Left cardiac atrium (tissue), 4 donors: ENCODE data around the gene SLC16A7. TPM values are rescaled to one million over a fixed set of nuclear protein-coding genes. Genes with fewer than 3 reads are reported as not detected.

Experiments
- ATAC-seq, 2 donors: fragments of 200-7000 bp; cut with Tn5 transposase; one replicate each; pipeline ENCODE4 v1.9.1; 2020; ENCODE audit warnings: mild to moderate bottlenecking in 2 of 2, moderate library complexity in 2 of 2
- DNase-seq: peaks from one replicate; pipeline ENCODE4 v3.0.0-alpha.2; 2020
- intact Hi-C, 2 donors: fragments of 100-400 bp; cut with DNase I; formaldehyde crosslinking; loops; one replicate each; pipeline versions ENCODE4 v1.14.1 to v1.15.1; 2022 to 2023
- total RNA-seq, 2 donors: library from RNA; stranded (reverse); fragmentation: NEBNext Ultra II Directional; extraction: Animal tissue kit (Norgen Biotek cat#: 25700); gene quantifications; one replicate each; pipeline ENCODE4 v1.2.1, GENCODE V29; 2021
- donor health status: DM: no; HTN: yes; CAD: no.
- donor health status: DM: no; HTN: yes; CAD: no; lungs with severe emphysema.
- donor health status: DM: yes; HTN: yes; CAD: no.
- donor health status: Dilated cardiomyopathy.

Gene SLC16A7
- total RNA-seq, 2 donors from 2014 or later: 85.0 to 121 TPM

DNA sequence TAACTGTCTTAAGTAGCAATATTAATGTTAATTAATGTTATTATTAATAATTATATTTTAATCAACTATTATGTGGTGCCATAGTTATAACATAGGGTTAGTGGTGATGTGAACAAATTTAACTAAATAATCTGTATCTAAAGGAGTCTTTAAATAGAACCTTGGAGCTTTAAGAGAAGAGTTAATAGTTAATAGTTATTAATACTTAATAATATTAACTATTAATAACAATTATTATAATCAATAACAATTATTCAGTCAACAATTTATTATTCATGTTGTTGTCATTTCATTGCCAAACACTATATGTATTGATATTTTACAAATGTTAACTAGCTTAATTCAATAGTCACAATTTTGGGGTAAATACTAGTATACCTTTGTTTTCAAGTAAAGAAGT is 58.2 kb downstream of the SLC16A7 start:
- no peak for DNase-seq
- ATAC-seq: no peak
- intact Hi-C loops: no loop called here

DNA sequence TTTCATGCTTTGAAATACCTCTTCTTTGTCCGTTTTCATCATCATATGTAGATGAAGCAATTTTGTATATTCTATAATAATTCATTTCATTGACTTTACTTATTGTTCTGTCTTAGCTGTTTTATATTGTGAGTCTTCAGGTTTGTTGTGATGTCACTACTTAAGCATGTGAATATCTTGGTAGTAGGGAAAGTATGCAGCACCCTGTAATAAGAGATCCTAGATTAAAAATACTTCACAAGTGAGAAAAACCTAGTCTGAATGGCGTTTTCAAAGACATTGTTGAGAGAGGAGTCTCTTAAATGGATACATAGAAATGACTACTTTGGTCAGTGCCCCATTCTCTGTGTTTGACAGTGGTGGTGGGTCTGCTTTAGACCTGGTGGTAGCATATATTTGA is 61.4 kb downstream of the SLC16A7 start:
- ATAC-seq (no peak), DNase-seq (no peak)
- intact Hi-C loops: no loop called here

DNA sequence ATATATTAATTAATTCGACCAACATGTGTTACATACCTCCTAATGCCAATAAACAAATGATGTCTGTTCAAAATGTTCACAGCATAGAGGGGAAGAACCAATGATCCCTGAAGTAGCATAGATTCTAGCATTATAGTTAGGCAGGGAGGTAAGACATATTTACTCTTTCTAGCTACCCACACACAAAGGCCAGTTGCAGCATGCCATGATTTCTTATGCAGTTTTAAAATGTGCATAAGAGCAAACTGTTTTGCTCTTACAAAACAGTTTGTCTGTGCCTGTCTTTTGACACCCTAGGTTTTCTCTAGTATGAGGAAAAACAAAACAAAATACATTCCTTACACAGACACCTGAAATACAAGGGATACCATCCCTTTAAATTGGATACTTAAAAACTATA is 61.9 kb downstream of the SLC16A7 start:
- ATAC-seq: no peak
- intact Hi-C loops: no loop called here
- no peak for DNase-seq

DNA sequence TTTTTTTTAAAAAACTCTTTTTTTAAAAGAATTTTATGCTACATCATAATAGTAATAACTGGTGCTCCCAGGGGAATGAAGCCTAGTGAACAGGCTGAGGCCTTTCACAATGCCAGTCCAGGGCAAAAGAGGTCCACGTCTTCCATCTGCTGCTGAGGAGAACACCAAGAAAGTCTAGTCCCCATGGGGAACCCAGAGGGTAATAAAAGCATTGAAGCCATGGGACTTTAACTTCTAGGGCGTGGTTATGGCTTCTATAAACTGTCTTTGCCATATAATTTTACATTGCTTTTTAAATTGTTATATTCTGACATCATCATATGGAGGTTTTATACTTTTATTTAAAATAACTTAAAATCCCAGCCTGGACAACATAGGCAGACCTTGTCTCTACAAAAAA is 64.3 kb downstream of the SLC16A7 start:
- ATAC-seq (peak in 1 of 2 donors; percentile 43), DNase-seq (no peak)
- intact Hi-C loops: loop anchor here in 1 of 2 donors (5.0 kb wide), 1 partner anchor 43 kb away; no protein-coding TSS in a partner anchor

DNA sequence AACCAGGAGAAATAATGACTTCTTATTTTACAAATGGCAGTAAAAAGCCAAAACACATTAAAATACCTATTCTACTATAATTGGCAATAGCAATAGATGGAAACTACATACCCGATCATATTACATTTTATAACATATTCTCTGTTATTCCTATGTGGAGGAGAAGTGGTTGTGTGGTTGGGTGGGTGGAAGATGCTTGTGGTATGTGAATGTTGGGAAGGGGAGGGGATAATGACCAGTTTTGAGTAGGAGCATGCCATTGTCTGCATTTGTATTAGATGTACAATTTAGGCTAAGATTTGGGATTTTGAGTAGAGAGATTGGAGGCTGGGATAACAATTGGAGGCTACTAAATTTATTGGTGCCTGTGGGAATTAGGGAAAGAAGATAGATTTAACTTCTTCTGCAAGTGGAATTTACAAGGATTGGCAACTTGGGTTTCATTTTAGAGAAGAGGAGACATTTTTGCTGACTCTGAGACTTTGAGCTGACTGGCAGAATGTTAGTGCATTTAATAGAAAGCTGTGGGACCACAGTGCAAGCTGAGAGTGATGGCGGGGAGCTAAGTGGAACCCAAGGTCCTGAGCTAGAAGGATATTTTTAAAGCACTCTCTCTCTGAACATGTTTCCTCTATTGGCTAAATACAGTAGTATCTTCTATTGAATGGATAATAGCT is 65.2 kb downstream of the SLC16A7 start:
- no peak for DNase-seq
- intact Hi-C loops: loop anchor here in 1 of 2 donors (5.0 kb wide), 1 partner anchor 44 kb away; no protein-coding TSS in a partner anchor
- ATAC-seq: no peak

DNA sequence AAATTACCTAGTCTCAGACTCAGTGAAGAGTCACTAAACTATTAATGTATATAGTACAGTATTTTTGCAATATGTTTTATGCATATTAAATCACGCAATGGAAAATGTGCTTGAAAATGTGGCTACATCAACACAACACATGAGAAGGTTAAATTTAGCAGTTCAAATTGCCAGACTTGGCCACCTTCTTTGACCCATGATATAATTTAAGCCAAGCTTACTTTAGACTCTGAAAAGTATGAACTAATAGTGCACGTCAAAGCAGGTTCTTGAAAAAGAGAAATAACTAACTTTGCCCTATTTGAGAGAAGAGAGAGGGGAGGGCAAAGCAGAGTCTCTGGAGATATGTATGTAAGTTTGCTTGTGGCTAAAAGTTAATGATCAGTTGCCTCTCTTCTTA is 68.7 kb downstream of the SLC16A7 start:
- intact Hi-C loops: loop anchor here in 1 of 2 donors (5.0 kb wide), 1 partner anchor 47 kb away; no protein-coding TSS in a partner anchor
- peak in 1 of 2 donors; percentile 66 for ATAC-seq
- no peak for DNase-seq

DNA sequence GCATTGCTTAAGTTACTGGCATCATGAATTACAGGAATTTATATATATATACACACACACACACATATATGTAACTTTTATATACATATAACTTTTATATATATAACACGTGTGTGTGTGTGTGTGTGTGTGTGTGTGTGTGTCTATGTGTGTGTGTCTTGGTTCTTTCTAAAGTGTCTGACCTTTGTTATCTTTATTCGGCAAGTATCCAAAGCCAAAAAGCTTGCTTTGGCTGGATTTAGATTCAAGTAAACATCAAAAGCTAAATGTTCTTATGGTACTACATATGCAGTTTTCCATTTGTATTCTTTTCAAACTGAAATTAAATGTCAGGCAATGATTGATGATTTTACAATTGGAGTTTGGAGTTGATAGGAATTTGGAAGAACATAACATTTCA is 69.9 kb downstream of the SLC16A7 start:
- ATAC-seq (no peak), DNase-seq (no peak)
- intact Hi-C loops: loop anchor here in 1 of 2 donors (5.0 kb wide), 1 partner anchor 68 kb away; the partner anchor contains the start of gene SLC16A7

DNA sequence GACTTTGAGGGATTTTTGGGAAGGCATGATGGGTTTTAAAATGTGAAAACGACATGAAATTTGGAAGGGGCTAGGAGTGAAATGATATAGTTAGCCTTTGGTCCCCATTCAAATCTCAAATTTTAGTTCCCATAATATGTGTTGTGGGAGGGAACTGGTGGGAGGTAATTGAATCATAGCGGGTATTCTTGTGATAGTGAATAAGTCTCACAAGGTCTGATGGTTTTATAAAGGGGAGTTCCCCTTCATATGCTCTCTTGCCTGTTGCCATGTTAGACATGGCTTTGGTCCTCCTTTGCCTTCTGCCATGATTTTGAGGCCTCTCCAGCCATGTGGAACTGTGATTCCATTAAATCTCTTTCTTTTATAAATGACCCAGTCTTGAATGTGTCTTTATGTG is 72.8 kb downstream of the SLC16A7 start:
- ATAC-seq (no peak), DNase-seq (no peak)
- intact Hi-C loops: loop anchor here in 1 of 2 donors (5.0 kb wide), 1 partner anchor 71 kb away; the partner anchor contains the start of gene SLC16A7

DNA sequence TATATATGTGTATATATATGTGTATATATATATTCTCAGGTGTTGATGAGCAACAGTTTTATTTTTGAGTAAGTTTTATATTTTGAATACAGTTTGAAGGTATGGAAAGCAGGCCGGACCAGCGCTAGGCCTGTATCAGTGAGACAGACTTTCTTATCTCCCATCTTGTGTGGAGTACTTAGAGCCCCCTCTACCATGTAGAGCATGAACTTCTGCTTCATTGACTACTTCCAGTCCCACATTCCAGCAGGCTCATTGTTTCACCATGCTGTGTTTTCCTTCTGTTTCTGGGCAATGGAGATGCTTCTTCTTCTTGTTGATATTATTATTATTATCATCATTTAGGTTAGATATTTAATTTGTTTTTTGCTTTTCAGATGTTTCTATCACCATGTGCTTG is 76.4 kb downstream of the SLC16A7 start:
- DNase-seq (no peak), ATAC-seq (no peak)
- intact Hi-C loops: no loop called here

DNA sequence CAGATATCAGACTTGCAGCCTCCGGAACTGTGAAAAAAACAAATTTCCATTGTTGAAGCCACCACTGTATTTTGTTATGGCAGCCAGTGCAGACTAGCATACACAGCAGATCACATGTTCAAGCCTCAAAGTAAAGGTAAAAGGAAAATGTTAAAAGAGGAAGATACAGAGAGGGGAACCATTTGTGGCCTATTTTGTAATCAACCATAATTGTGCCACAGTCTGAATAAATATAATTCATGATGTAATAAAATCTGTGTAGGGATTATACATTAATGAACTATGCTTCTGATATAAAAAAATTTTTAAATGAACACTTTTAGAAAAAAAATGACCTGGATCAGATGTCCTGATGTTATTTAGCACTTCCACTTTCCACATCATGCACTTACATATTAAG is 79.6 kb downstream of the SLC16A7 start:
- intact Hi-C loops: no loop called here
- ATAC-seq (no peak), DNase-seq (no peak)

DNA sequence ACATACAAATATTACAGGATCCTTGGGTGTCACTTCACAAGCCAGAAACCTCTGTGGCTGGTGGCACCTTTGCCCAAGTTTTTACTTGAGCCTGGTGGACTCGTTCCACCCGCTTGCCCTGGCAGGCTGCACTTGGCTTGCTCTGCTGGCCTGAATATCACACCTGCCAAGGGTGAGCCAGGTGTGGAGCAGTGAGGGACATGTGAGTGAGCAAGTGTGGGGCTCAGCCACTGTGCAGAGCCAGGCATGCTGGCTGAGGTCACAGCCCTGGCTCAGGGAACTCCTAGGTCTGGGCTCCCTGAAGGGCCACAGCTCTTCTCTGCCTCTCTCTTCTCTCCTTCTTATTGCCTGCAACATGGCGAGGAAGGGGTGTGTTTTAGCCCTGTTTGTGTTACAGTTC is 82.0 kb downstream of the SLC16A7 start:
- no peak for ATAC-seq
- DNase-seq: no peak
- intact Hi-C loops: no loop called here

DNA sequence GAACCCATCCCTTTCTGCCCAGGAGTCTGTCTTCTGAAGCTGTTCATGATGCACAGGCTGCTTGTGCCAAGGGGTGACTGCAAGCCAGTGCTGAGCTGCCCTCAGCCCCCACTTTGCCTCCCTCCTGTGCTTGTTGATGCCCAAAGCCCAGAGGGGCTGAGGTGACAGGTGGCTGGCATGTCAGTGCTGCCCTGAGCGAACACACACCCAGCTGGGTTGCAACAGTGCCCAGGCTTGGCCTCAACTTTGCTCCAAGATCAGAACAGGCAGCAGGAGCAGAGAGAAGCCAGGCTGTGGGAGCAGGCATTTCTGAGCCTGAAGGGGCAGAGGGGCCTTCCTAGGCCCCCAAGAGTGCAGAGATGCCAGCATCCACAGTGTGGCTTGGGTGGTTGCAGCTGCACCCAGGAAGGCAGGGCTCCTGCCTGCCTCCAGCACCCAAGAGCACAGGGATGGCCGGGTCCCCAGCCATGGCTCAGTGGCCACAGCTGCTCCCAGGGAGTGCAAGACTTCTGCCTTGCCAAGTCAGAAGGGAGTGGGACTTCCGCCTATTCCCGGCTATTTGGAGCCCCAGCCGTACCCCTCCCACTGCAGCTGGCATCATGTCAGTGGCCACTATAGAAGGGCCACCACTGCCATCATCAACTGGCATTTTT is 83.1 kb downstream of the SLC16A7 start:
- intact Hi-C loops: no loop called here
- peak; percentile 14 to 34 for ATAC-seq
- no peak for DNase-seq

DNA sequence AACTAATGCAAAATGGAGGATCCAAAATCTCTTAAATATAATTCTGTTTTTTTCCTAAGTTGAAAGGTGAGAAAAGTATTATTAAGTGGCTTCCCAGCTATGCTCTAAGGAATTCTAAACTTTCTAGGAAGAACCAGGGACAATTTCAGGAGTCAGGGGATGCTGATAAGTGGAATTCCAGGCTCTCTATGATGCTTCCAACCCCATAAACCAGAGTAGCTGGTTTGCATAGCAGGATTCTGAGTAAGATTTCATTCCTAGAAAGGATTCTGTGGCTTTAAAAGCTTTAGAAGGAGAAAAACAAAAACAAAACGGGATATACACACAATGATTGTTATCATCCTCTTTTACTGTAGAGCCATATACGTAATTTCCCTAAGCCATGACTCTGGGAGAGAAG is 93.9 kb downstream of the SLC16A7 start:
- DNase-seq (no peak), ATAC-seq (no peak)
- intact Hi-C loops: no loop called here

DNA sequence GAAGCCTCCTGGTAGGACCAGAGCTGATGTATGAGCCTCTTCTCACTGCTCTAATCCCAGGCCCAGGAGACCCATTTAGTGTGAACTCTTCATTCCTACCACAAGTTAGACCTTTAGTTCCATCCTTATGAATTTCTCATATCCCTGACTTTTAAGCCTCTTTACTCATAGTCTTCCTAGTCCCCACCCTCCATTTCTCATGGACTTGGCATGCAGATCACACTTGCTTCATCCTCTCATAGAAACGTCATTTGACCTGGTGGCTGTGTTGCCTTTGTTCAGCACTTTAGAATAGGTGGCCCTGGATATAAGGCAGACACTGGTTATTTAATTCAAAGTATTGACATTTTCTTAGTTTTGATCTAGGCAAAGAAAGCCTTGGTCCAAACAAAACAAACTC is 99.5 kb downstream of the SLC16A7 start:
- ATAC-seq (no peak), DNase-seq (no peak)
- intact Hi-C loops: no loop called here

DNA sequence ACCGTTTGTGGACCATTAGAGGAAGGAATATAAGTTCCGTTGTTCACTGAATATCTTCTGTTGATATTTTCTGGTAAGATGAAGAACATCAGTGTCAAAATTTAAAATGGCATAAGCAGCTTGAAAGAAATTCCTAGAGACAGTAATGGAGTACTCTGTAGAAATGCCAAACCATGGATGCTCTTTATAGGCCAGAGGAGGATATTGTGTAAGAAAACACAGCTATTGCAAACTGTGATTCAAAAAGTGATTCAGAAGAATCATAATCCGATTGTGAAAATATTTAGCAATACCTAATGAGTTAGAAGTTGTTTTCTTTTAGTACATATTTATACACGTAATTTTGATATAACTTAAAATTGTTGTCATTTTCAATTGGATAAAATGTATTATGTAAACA is 102.8 kb downstream of the SLC16A7 start:
- intact Hi-C loops: no loop called here
- DNase-seq (no peak), ATAC-seq (peak in 1 of 2 donors; percentile 77)

DNA sequence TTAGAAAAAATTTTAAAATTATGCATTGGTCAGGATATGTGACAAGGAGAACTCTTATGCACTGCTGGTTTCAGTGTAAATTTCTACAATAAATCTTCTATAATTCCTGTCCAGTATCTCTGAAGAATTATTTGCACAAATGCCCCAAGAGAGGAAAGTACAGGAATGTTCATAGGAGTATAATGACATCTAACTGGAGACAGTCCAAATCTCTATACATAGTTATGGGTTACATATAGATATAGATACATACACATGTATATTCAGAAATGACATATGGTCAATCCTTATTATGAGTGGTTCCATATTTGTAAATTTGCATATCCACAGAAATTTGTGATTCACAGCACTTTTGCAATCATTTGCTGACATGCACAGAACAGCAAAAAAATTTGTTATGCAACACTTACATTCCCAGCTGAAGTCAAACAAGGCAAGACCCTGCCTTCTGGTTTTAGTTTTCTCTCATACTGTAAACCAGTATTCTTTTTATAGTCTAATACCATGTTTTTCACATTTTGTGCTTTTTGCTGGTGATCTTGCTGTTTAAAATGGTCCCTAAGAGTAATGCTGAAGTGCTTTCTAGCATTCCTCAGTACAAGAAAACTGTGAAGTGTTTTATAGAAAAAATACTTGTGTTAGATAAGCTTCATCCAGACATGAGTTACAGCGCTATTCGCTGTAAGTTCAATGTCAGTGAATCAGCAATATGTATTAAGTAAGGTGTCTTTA is 103.8 kb downstream of the SLC16A7 start:
- intact Hi-C loops: no loop called here
- DNase-seq (no peak), ATAC-seq (peak; percentile 78 to 83)

DNA sequence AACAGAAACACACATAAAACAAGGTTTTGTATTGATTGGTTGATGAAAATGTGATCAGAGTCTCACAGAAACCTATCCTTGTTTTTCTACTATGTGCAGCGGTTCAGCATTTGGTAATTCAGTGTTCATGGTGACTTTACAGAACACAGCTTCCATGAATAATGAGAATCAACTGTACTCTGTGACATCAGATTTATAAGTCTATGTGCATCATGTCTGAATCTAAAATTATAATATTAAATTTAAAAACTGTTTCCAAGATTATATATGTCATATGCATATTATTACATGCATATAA is 104.3 kb downstream of the SLC16A7 start:
- intact Hi-C loops: no loop called here
- ATAC-seq: no peak
- DNase-seq: no peak

DNA sequence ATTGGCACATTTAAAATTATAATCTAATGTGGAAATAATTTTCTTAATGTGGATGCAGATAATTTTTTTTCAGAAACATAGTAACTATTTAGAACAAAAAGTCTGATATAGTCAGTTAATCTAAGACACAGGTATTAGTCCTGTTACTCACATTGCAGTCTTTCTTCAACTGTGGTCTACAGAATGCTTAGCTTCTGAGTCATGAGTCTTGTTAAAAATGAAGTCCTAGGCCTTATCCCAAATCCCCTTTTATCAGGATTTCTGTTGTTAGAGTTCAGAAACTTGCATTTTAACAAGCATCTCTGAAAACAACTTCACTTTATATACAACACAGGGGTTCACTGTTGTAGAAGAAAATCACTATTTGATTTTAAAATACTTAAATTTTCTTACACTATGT is 112.2 kb downstream of the SLC16A7 start:
- DNase-seq (no peak), ATAC-seq (peak in 1 of 2 donors; percentile 78)
- intact Hi-C loops: no loop called here

DNA sequence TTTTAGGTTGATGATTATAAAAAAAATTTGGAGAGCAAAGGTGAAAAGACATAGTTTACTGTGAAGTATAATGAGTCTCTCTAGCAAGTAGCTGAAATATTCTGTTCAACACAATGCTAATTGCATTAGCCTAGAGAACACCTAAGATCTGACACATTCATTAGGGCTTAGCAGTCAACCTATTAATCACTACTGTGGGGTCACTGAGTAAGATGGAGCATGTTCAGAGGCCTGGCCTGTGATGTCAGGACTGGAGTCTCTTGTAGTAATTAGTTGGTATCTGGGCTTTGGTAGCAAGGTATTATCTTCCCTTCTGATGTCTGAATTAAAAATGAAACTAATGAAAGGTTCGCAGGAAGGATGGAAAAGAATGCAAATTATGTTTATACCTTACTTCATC is 112.7 kb downstream of the SLC16A7 start:
- no peak for DNase-seq
- peak in 1 of 2 donors; percentile 60 for ATAC-seq
- intact Hi-C loops: no loop called here

DNA sequence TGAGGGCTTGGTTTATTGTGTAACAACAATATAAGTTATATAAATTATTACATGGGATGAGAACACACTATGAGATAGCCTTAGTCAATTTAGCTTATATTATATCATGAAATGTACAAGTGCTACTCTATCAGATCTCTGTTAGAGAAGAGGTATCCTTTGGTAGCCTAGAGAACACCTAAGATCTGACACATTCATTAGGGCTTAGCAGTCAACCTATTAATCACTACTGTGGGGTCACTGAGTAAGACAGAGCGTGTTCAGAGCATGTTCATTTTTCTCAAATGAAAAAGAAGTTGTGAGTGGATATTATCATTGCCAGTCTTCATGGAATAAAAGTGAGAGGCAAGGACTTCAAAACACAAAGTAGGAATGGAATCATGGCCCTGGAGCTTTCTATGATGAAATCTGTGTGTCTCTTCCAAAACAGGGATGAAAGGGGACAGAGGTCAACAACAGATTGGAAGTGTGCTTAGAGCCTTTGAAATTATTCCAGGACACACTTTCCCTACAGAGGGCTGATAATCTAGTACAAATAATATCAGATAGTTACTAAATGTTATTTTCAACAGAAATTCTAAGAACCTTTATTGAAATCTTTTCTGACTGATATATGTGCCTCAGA is 114.3 kb downstream of the SLC16A7 start:
- ATAC-seq (no peak), DNase-seq (no peak)
- intact Hi-C loops: no loop called here
